ENCODE results near the gene FRMD5.

DNA sequence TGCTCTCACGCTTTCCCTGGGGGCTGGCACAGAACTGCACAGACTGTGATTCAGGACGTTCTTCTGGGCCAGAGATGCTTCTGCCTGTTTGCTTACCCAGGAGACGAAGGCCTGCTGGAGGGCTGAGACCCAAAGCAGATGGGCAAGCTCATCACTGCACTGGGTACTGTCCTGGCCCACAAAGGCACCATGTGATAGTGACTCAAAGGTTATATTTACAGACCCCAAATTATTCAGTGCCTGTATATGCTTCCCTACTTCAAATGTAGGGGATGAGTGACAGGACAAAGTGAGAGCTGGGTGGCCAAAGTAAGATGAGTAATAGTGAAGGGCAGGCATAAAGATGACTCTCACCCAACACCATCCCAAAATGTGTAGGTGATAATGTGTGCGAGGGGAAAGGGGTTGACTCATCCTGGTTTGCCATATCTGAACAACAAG, 240.9 kb downstream of the FRMD5 start:
- TF ChIP-seq, protein P1, sequence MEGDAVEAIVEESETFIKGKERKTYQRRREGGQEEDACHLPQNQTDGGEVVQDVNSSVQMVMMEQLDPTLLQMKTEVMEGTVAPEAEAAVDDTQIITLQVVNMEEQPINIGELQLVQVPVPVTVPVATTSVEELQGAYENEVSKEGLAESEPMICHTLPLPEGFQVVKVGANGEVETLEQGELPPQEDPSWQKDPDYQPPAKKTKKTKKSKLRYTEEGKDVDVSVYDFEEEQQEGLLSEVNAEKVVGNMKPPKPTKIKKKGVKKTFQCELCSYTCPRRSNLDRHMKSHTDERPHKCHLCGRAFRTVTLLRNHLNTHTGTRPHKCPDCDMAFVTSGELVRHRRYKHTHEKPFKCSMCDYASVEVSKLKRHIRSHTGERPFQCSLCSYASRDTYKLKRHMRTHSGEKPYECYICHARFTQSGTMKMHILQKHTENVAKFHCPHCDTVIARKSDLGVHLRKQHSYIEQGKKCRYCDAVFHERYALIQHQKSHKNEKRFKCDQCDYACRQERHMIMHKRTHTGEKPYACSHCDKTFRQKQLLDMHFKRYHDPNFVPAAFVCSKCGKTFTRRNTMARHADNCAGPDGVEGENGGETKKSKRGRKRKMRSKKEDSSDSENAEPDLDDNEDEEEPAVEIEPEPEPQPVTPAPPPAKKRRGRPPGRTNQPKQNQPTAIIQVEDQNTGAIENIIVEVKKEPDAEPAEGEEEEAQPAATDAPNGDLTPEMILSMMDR (IDR thresholded peaks at IDR 0.05): no peak
- TF ChIP-seq ZFX (IDR thresholded peaks at IDR 0.05; ENCODE audit: borderline replicate concordance): no peak
